ENCODE measurements around the gene SCRT2. TPM values are rescaled to one million over a fixed set of nuclear protein-coding genes. Genes with fewer than 3 reads are reported as not detected.
"Not testable (repeated sequence)": the region's sequence is repeated elsewhere in the genome, so short reads cannot be mapped to it uniquely, and the experiment has no call there.

Gene SCRT2
- total RNA-seq, result not detected
- long read RNA-seq, donor 1, result 0 reads
- long read RNA-seq, donor 2, result 0 reads

GRCh38 chr20:675453-676314 is at the start of gene SCRT2:
SCRT2 (minus strand) TSS chr20:675802; CDS start chr20:675601, 201 bp downstream.
- DNase-seq (peak; percentile 68 to 90 (median 85)), ATAC-seq (peak; percentile 96)
- Histone ChIP-seq H3K4me3 (no peak within 1 kb of the TSS), H3K9me3 (no peaks in the 10 kb centered on the region), H3K4me1 (ENCODE audit: low read depth) (peaks cover 8% of the 10 kb centered on the region), H3K36me3 (ENCODE audit: low read depth) (no peaks in the 10 kb centered on the region)
- no peak for TF ChIP-seq CTCF (IDR thresholded peaks at IDR 0.05)
- intact Hi-C loops (cut with DNase I, micrococcal nuclease), result no loop called here

GRCh38 chr20:724797-725196 is 49.2 kb upstream of the SCRT2 start:
- H3K9me3 ChIP-seq; H3K36me3 ChIP-seq (ENCODE audit: low read depth); DNase-seq; intact Hi-C loops (cut with DNase I, micrococcal nuclease); H3K4me1 ChIP-seq (ENCODE audit: low read depth); ATAC-seq; H3K4me3 ChIP-seq: not testable (repeated sequence)

GRCh38 chr20:723756-724155 is 48.2 kb upstream of the SCRT2 start:
- TF ChIP-seq CTCF (IDR thresholded peaks at IDR 0.05), result no peak
- Histone ChIP-seq H3K4me3 (no peak overlapping the region), H3K36me3 (ENCODE audit: low read depth) (no peaks in the 10 kb centered on the region), H3K4me1 (ENCODE audit: low read depth) (peaks cover 4% of the 10 kb centered on the region), H3K9me3 (no peaks in the 10 kb centered on the region)
- ATAC-seq (no peak), DNase-seq (no peak)
- intact Hi-C loops (cut with DNase I, micrococcal nuclease), result no loop called here

- TF ChIP-seq CTCF (IDR thresholded peaks at IDR 0.05), result no peak
- Histone ChIP-seq H3K9me3 (no peaks in the 10 kb centered on the region), H3K4me3 (no peak overlapping the region), H3K36me3 (ENCODE audit: low read depth) (no peaks in the 10 kb centered on the region), H3K4me1 (ENCODE audit: low read depth) (peaks cover 2% of the 10 kb centered on the region)
- ATAC-seq, result no peak
- no peak for DNase-seq
- intact Hi-C loops (cut with DNase I, micrococcal nuclease), result no loop called here
These were observed 47.4 kb upstream of the SCRT2 start for GRCh38 chr20:722822-723644.

- Histone ChIP-seq H3K4me3 (no peak overlapping the region), H3K4me1 (ENCODE audit: low read depth) (no peaks in the 10 kb centered on the region), H3K9me3 (no peaks in the 10 kb centered on the region), H3K36me3 (ENCODE audit: low read depth) (no peaks in the 10 kb centered on the region)
- intact Hi-C loops (cut with DNase I, micrococcal nuclease), result no loop called here
- TF ChIP-seq CTCF (IDR thresholded peaks at IDR 0.05), result no peak
- ATAC-seq (no peak), DNase-seq (no peak)
These were observed 46.3 kb upstream of the SCRT2 start for GRCh38 chr20:721876-722275.

GRCh38 chr20:719816-720215 is 44.2 kb upstream of the SCRT2 start:
- Histone ChIP-seq H3K4me1 (ENCODE audit: low read depth) (no peaks in the 10 kb centered on the region), H3K4me3 (no peak overlapping the region), H3K36me3 (ENCODE audit: low read depth) (no peaks in the 10 kb centered on the region), H3K9me3 (no peaks in the 10 kb centered on the region)
- ATAC-seq (no peak), DNase-seq (no peak)
- intact Hi-C loops (cut with DNase I, micrococcal nuclease), result no loop called here
- no peak for TF ChIP-seq CTCF (IDR thresholded peaks at IDR 0.05)
